K562 (cell line): ENCODE measurements around the gene LRRC25. TPM values are rescaled to one million over a fixed set of nuclear protein-coding genes. Genes with fewer than 3 reads are reported as not detected.
A peak's percentile ranks its signal among the peaks of the same experiment; 100 is the strongest.

Experiments used
- ELF2 ChIP-seq: fragments of 250-450 bp; sonication (Bioruptor Pico); IDR thresholded peaks from 2 replicates; pipeline ENCODE4 v1.5.0; 2021; ENCODE audit warnings: mild to moderate bottlenecking
- KLF13 ChIP-seq: fragments of 450-650 bp; IDR thresholded peaks from 2 replicates; pipeline ENCODE4 v1.6.1; 2016; ENCODE audit warnings: missing genetic modification characterization, low read depth, mild to moderate bottlenecking, missing compliant biosample characterization, moderate library complexity, borderline replicate concordance
- MLX ChIP-seq, 2 experiments: fragments of 450-650 bp in 1 of 2; sonication (generic) in 1 of 2; formaldehyde crosslinking; conservative IDR thresholded peaks; 2 replicates each; pipeline versions ENCODE4 v1.4.0 to v1.8.1; 2020 to 2022; ENCODE audit warnings: mild to moderate bottlenecking in 1 of 2, missing genetic modification reagents in 1 of 2
- NFIC ChIP-seq: fragments of 450-650 bp; IDR thresholded peaks from 2 replicates; pipeline ENCODE4 v1.6.1; 2017; ENCODE audit warnings: mild to moderate bottlenecking, inconsistent platforms
- NFIX ChIP-seq: fragments of 250-450 bp; sonication (Bioruptor Pico); IDR thresholded peaks from 2 replicates; pipeline ENCODE4 v1.4.0; 2020; ENCODE audit warnings: low read depth, mild to moderate bottlenecking, moderate library complexity
- PHTF2 ChIP-seq: fragments of 250-450 bp; sonication (Bioruptor Pico); IDR thresholded peaks from 2 replicates; pipeline ENCODE4 v1.5.0; 2021; ENCODE audit warnings: mild to moderate bottlenecking
- POLR2G ChIP-seq: fragments of 200-400 bp; formaldehyde crosslinking; IDR thresholded peaks from 2 replicates; pipeline ENCODE4 v1.6.1; 2017; ENCODE audit warnings: low read depth, mild to moderate bottlenecking, antibody characterized with exemption, low read length, moderate library complexity
- RBM14 ChIP-seq: fragments of 200-400 bp; formaldehyde crosslinking; IDR thresholded peaks from 2 replicates; pipeline ENCODE4 v1.6.1; 2018; ENCODE audit warnings: low read depth, mild to moderate bottlenecking, low read length, moderate library complexity, borderline replicate concordance; ENCODE audit not compliant: insufficient read depth
- SMC3 ChIP-seq: conservative IDR thresholded peaks from 2 replicates; pipeline ENCODE4 v1.6.1; 2011; ENCODE audit warnings: low read depth, low read length, improper control_type of control experiment; ENCODE audit not compliant: insufficient read depth
- TFAM ChIP-seq: fragments of 250-450 bp; sonication (Bioruptor Pico); conservative IDR thresholded peaks from 2 replicates; pipeline ENCODE4 v1.5.0; 2021; ENCODE audit warnings: mild to moderate bottlenecking, moderate library complexity
- ZC3H4 ChIP-seq: sonication (generic); formaldehyde crosslinking; IDR thresholded peaks from 2 replicates; pipeline ENCODE4 v1.9.0; 2021; ENCODE audit warnings: missing genetic modification reagents, borderline replicate concordance
- ZKSCAN1 ChIP-seq: fragments of 150-350 bp; IDR thresholded peaks from 2 replicates; pipeline ENCODE4 v1.6.1; 2016; ENCODE audit warnings: low read depth, low read length
- ZNF165 ChIP-seq: fragments of 250-450 bp; sonication (Bioruptor Pico); IDR thresholded peaks from 2 replicates; pipeline ENCODE4 v1.4.0; 2020; ENCODE audit warnings: borderline replicate concordance
- ZNF280B ChIP-seq: fragments of 250-450 bp; sonication (Bioruptor Pico); IDR thresholded peaks from 2 replicates; pipeline ENCODE4 v1.5.1; 2021; ENCODE audit warnings: mild to moderate bottlenecking
- ZNF347 ChIP-seq: fragments of 450-650 bp; formaldehyde crosslinking; IDR thresholded peaks from 2 replicates; pipeline ENCODE4 v1.4.0; 2020; ENCODE audit warnings: low read depth, mild to moderate bottlenecking, moderate library complexity
- polyA plus RNA-seq, 8 experiments: library from polyadenylated mRNA; depleted of rRNA in 4 of 8; stranded (reverse) in 5 of 8; unstranded in 3 of 8; fragments of >200 nt; fragmentation: Nextera tagmentation in 2 of 8; fragmentation: Illumina TruSeq in 1 of 8; extraction: Ambion mirVana in 2 of 8; extraction: Trizol in 1 of 8; gene quantifications; 2 replicates each; pipeline versions ENCODE4 v1.2.1 to v1.2.3, GENCODE V29; 2011 to 2014; ENCODE audit warnings: inconsistent platforms in 1 of 8, missing spikeins in 1 of 8
- total RNA-seq, 7 experiments: library from RNA; depleted of rRNA in 6 of 7; stranded (reverse); fragments of >200 nt in 6 of 7; fragmentation: Illumina TruSeq in 2 of 7; extraction: Trizol in 2 of 7; gene quantifications; 2 replicates each; pipeline versions ENCODE4 v1.2.1 to v1.2.3, GENCODE V29; 2011 to 2021; ENCODE audit warnings: low replicate concordance in 1 of 7
- TF ChIP-seq, protein P1 (sequence below), 2 experiments: IDR thresholded peaks; 2 replicates each; pipeline ENCODE4 v1.6.1; 2012; ENCODE audit warnings: improper control_type of control experiment in 2 of 2, low read depth in 2 of 2, low read length in 2 of 2, borderline replicate concordance in 1 of 2
- TF ChIP-seq, protein P2 (sequence below): fragments of 200-800 bp; sonication (Bioruptor generic); IDR thresholded peaks from 2 replicates; pipeline ENCODE4 v1.6.1; 2017; ENCODE audit warnings: missing genetic modification characterization, missing compliant biosample characterization
- TF ChIP-seq, protein P3 (sequence below): fragments of 450-650 bp; IDR thresholded peaks from 2 replicates; pipeline ENCODE4 v1.6.1; 2016; ENCODE audit warnings: borderline replicate concordance

Gene LRRC25
- total and polyA plus RNA-seq, 9 of the 15 experiments (the other 6 are each of a cell fraction or from before 2014, with no cell fraction given), result 0.07 to 0.36 (median 0.10) TPM; not detected in 3

DNA sequence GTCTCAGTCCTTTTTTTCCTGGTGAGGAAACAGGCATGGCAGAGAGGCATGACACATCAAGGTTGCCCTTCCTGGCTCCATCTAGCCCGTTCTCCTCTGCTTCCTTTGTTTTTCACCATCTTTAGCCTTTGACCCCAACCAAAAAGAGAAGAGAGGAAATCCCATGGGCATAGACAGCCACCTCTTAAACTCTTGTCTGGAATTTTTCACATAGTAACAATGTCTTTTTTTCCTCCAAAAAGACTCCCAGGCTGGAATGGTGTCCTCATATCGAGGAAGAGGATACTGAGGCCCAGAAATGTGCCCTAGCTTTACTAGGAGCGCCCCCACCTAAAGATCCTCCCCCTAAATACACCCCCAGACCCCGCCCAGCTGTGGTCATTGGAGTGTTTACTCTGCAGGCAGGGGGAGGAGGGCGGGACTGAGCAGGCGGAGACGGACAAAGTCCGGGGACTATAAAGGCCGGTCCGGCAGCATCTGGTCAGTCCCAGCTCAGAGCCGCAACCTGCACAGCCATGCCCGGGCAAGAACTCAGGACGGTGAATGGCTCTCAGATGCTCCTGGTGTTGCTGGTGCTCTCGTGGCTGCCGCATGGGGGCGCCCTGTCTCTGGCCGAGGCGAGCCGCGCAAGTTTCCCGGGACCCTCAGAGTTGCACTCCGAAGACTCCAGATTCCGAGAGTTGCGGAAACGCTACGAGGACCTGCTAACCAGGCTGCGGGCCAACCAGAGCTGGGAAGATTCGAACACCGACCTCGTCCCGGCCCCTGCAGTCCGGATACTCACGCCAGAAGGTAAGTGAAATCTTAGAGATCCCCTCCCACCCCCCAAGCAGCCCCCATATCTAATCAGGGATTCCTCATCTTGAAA is 11.5 kb downstream of the LRRC25 start, which contains the start of gene GDF15 (continued):
- TF ChIP-seq, protein P1, sequence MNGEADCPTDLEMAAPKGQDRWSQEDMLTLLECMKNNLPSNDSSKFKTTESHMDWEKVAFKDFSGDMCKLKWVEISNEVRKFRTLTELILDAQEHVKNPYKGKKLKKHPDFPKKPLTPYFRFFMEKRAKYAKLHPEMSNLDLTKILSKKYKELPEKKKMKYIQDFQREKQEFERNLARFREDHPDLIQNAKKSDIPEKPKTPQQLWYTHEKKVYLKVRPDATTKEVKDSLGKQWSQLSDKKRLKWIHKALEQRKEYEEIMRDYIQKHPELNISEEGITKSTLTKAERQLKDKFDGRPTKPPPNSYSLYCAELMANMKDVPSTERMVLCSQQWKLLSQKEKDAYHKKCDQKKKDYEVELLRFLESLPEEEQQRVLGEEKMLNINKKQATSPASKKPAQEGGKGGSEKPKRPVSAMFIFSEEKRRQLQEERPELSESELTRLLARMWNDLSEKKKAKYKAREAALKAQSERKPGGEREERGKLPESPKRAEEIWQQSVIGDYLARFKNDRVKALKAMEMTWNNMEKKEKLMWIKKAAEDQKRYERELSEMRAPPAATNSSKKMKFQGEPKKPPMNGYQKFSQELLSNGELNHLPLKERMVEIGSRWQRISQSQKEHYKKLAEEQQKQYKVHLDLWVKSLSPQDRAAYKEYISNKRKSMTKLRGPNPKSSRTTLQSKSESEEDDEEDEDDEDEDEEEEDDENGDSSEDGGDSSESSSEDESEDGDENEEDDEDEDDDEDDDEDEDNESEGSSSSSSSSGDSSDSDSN (IDR thresholded peaks at IDR 0.05; ENCODE audit: borderline replicate concordance in 1 of 2, low read depth in 2 of 2, low read length in 2 of 2), result peak; percentile 83 to 97
- peak; percentile 73 for TF ChIP-seq ZKSCAN1
- TF ChIP-seq RBM14, result 0 out of 2 replicates have a peak, but pooled peaks have one; percentile 87
- TF ChIP-seq, protein P2, sequence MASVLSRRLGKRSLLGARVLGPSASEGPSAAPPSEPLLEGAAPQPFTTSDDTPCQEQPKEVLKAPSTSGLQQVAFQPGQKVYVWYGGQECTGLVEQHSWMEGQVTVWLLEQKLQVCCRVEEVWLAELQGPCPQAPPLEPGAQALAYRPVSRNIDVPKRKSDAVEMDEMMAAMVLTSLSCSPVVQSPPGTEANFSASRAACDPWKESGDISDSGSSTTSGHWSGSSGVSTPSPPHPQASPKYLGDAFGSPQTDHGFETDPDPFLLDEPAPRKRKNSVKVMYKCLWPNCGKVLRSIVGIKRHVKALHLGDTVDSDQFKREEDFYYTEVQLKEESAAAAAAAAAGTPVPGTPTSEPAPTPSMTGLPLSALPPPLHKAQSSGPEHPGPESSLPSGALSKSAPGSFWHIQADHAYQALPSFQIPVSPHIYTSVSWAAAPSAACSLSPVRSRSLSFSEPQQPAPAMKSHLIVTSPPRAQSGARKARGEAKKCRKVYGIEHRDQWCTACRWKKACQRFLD (CRISPR knock-in tag), result no peak
- TF ChIP-seq, protein P3, sequence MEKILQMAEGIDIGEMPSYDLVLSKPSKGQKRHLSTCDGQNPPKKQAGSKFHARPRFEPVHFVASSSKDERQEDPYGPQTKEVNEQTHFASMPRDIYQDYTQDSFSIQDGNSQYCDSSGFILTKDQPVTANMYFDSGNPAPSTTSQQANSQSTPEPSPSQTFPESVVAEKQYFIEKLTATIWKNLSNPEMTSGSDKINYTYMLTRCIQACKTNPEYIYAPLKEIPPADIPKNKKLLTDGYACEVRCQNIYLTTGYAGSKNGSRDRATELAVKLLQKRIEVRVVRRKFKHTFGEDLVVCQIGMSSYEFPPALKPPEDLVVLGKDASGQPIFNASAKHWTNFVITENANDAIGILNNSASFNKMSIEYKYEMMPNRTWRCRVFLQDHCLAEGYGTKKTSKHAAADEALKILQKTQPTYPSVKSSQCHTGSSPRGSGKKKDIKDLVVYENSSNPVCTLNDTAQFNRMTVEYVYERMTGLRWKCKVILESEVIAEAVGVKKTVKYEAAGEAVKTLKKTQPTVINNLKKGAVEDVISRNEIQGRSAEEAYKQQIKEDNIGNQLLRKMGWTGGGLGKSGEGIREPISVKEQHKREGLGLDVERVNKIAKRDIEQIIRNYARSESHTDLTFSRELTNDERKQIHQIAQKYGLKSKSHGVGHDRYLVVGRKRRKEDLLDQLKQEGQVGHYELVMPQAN, result no peak
- TF ChIP-seq SMC3, result peak; percentile 57
- peak; percentile 80 for TF ChIP-seq NFIC
- no peak for TF ChIP-seq NFIX (CRISPR knock-in tag)
- no peak for TF ChIP-seq PHTF2 (CRISPR knock-in tag)
- TF ChIP-seq MLX (CRISPR knock-in tag; conservative IDR thresholded peaks at IDR 0.05), result peak in 1 of 2 experiments; percentile 72; a peak in 1 of 4 replicates
- TF ChIP-seq KLF13, result peak; percentile 52
- TF ChIP-seq ZC3H4 (CRISPR knock-in tag), result no peak
- TF ChIP-seq ELF2, result no peak; the same call in 1 of the 2 replicates
- no peak for TF ChIP-seq ZNF165 (CRISPR knock-in tag)
- TF ChIP-seq ZNF347 (CRISPR knock-in tag), result no peak
- TF ChIP-seq TFAM, result no peak
- TF ChIP-seq ZNF280B (CRISPR knock-in tag), result no peak
- TF ChIP-seq POLR2G, result peak; percentile 99
